Endometrial microvascular endothelial cells (primary cell): Measurements from ENCODE around the gene ADGRG6. TPM values are rescaled to one million over a fixed set of nuclear protein-coding genes. Genes with fewer than 3 reads are reported as not detected.
"Not testable (repeated sequence)": the region's sequence is repeated elsewhere in the genome, so short reads cannot be mapped to it uniquely, and the experiment has no call there.

Experiments
- in situ Hi-C: cut with HindIII; loops from 2 replicates; pipeline ENCODE4 v1.10.0; 2017; ENCODE audit warnings: low sequenced_read_pairs, low pct_unique_long_range_greater_than_20kb; ENCODE audit errors: inconsistent ontology term
- total RNA-seq: library from RNA; depleted of rRNA; stranded (reverse); fragments of >200 nt; gene quantifications from one replicate; pipeline ENCODE4 v1.2.3, GENCODE V29; 2015; ENCODE audit errors: inconsistent ontology term

ADGRG6 gene
- total RNA-seq, 1 donor from 2014 or later: 219 TPM

DNA sequence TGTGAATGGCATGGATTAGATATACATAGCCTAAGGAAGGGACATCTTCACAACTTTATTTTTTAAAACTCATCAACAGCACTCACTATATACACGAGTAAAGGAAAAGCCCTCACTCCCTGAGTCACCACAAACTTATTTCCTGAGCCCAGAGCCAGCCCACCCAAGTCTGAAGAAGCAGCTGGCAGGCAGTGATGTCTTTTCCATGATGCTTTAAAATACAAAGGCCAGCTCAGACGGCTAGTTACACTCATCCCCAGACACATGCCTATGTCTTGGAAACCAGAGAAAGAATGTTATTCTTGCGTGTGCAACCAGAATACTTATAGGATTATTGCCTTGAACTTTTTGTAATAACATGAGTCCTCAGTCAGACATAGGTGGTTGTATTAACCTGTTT is 114.4 kb downstream of the ADGRG6 start:
- in situ Hi-C loops: no loop called here

DNA sequence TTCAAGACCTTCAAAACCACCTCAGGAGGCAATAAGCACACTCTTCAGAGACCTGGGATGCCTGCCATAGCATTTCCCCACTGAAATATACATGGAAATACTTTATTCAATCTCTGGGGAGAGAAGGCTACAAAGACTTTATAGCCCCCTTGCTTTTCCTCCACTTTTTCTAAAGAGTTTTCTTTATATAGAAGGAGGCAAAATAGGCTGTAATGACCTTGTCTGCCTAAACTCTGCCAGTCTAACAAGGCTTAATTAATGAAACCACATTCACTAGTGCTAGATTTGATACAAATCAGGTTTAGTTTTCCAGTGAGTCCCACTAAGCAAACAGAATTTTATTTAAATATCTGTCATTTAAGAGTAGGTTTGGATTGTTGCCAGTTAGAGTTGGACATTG is 114.9 kb downstream of the ADGRG6 start:
- in situ Hi-C loops: no loop called here

DNA sequence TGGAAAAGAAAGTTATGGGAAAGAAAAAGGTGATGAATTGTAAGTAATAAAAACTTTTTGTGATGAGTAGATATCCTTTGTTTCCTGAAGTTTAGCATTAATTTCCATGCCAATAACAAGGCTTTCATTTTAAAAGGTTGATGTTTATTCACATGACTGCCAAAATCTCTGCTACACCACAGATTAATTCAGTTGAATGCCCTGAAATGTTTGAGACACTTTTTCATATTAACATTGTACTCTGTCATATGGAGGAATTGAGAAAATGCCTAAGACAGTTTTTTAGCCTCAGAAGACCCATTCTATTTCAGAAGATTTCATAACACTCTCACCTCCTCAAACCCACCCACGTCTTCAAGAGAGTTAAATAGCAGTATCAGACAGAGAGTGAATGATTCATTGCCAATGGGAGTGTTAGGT is 115.5 kb downstream of the ADGRG6 start:
- in situ Hi-C loops: no loop called here

DNA sequence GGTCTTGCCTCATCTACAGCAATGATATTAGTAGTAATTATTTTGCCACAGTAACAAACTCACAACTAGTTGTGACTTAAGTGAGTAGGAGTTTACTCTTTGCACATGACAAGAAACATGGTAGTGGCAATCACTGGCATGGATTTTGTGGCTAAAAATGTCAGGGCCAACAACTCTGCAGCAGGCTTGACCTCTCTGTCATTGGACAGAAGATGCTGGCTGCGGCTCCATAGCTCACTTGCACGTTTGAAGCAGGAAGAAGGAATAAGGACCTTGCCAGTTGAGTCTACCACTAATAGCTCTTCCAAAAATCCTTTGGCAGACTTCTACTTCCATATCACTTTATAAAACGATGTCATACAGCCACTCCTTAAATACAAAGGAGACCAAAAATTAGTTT is 117.3 kb downstream of the ADGRG6 start:
- in situ Hi-C loops: no loop called here

DNA sequence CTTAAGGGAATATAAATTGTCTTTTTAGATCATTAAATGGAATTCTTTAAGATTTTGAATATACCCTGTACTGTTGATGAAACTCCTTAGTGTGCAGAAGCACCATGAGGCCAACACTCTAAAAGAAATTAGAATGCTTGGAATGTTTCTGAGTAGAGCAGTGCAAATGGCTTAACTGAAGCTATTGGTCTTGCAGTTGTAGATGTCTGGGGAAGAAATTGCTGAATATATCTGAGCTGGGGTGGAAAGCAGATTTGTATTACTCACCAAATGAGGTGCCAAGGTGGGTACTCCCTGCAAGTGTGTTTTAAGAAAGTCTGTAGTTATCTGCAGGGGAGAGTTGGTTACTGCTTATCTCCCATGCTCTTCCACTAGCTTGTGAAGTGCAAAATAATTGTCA is 119.0 kb downstream of the ADGRG6 start:
- in situ Hi-C loops: no loop called here

DNA sequence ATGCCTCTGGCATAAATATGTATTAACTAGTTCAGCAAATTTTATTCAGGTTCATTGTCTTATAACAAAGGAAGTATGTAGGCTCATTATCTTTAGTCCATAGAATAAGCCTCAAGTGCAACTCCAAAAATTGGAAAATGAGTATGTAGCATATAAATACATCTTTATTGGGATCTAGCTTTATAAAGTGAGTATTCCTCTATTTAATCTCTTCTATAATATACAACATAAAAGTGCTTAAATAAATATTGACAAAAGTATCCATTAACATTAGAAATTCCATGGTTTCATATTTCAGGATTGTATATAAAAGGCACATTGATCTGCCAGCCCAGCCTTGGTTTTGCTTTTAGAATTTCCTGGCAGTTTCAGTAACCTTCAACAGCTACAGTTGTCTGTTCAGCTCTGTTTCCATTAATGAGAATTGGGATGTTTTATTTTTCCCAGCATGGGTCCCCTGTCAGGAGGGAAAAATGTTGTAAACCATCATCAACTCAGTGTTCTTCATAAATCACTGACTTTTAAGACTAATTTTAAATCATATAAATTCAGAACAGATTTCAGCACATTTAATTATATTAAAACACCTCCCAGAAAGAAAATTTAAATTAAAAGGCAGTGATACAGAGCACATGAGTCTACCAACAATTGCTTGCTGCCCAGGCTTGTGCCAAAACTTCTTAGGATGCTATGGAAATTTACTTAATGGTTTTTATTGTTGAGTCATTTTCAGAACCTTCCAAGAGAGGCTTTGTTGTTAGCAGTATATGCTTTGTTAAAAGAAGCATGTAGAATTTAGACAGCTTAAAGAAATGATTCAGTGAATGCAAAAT is 119.7 kb downstream of the ADGRG6 start:
- in situ Hi-C loops: no loop called here

DNA sequence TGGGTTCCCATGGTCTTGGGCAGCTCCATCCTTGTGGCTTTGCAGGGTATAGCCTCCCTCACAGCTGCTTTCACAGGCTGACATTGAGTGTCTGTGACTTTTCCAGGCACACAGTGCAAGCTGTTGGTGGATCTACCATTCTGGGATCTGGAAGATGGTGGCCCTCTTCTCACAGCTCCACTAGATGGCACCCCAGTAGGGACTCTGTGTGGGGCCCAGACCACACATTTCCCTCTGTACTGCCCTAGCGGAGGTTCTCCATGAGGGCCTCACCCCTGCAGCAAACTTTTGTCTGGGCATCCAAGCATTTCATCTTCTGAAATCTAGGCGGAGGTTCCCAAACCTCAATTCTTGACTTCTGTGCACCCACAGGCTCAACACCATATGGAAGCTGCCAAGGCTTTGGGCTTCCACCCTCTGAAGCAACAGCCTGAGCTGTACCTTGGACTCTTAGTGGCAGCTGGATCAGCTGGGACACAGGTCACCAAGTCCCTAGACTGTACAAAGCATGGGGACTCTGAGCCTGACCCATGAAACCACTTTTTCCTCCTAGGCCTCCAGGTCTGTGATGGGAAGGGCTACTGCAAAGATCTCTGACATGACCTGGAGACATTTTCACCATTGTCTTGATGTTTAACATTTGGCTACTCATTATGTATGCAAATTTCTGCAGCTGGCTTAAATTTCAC is 124.8 kb downstream of the ADGRG6 start:
- in situ Hi-C loops: not testable (repeated sequence)

DNA sequence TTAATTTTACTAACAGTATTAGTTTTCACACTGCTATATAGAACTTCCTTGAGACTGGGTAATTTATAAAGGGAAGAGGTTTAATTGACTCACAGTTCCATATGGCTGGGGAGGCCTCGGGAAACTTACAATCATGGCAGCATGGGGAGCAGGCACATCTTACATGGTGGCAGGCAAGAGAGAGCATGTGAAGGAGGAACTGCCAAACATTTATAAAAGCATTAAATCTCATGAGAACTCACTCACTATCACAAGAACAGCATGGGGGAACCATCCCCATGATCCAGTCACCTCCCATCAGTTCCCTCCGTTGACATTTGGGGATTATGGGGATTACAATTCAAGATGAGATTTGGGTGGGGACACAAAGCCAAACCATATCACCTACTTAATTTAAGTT is 126.7 kb downstream of the ADGRG6 start:
- in situ Hi-C loops: not testable (repeated sequence)

DNA sequence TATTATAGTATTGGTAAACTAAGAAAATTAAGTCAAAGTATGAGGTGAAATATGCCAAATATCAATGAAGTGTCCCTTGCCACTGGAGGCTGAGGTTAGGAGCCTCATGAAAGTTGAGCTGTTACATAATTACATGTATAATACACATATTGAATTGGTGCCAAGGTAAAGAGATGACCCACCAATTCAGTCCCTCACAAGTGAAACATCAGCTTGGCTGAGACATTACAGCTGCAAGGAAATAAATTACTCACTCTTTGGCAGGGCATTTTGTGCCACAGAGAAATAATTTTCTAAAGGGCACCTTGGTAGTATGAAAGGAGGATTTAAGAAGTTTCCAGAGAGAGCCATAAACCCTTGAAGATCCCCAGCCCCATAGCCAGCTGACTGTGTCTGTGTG is 127.4 kb downstream of the ADGRG6 start:
- in situ Hi-C loops: no loop called here

DNA sequence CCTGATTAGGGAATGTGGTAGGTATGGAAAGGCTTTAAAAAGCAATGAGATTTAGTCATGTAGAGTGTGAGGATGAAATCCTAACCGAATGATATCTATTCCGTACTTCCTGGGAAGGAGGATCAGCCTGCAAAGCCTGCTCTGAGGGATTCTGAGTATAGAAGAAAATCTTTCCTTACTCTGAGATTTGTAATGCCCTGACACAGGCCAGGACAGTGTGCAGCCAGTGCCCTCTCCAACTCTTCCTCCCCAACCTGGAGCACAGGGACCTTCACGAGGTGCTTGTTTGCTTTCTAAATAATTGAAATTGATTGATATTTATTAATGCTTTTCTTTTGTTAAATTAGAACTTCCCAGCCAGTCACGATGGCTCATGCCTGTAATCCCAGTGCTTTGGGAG is 131.6 kb downstream of the ADGRG6 start:
- in situ Hi-C loops: no loop called here

DNA sequence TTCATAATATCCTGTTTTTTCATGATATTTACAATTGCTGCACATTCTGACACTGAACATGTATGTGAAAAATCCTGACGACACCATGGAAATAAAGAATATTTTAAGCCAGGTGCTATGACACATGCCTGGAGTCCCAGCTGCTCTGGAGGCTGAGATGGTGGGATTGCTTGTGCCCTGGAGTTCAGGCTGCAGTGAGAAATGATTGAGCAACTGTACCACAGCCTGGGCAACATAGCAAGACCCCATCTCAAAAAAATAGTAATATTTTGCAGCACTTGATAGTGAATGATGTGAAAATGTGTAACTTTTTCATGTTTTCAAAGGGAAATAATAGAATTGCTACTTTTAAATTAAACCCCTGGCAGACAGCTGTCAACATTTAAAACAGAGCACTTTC is 137.1 kb downstream of the ADGRG6 start:
- in situ Hi-C loops: no loop called here

DNA sequence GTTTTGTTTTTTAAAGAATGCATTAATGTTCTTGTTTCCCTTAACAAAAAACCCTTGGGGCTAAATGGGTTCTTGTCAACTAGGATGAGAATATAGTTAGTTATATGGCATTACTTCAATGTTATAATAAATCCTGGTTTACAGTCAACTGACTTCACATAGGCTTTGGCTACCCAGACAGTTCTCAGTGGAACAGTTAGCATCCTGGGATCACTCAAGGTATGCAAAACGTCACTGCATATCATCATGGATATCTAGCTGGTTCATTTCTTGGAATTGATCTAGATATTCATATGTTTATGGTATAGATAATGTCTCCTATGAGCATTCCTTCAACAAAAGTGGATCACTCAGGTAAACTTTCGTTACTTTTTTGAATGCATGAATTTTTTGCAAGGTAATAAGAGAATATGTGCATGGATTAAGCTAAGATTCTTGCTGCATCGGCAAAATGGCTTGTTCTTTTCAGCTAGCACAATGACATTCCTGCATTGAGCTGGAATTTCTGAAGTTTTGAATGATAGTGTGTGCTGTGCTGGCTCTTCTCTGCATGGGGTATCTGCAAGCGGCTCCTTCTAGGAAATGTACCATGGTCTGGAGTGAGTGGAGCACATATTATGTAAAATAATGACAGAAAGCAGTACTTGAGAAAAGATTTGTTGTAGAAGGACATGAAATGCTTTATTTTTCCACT is 138.9 kb downstream of the ADGRG6 start:
- in situ Hi-C loops: no loop called here

DNA sequence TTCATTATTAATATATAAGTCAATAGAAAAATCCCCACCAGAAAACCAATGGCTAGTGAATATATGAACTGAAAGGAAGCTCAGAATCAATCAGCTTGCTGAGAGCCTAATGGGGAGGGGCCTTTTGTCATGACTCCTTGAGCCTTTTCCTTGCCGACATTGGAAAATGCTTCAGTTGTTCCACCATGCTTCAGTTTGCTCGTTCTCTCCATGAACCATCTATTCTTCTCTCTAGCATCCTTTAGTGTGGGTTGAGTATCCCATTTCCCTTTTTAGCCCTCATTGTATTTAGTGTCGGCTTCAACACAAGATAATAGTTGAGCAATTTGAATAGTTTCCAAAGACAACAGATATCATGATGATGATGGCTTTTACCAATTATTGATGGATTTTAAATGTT is 139.9 kb downstream of the ADGRG6 start:
- in situ Hi-C loops: no loop called here

DNA sequence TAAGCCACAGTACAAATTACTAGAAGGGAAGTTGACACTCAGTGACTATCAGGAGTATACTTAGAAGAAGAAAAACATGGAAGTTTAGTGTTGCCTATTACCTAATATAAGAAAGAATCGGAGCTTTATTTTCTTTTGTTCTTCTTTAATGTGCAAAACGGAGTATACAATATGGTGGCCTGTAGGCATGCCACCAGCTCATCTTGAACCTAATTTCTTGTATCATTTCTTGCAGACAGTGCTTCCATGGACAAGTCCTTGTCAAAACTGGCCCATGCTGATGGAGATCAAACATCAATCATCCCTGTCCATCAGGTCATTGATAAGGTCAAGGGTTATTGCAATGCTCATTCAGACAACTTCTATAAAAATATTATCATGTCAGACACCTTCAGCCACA is 141.3 kb downstream of the ADGRG6 start:
- in situ Hi-C loops: no loop called here

DNA sequence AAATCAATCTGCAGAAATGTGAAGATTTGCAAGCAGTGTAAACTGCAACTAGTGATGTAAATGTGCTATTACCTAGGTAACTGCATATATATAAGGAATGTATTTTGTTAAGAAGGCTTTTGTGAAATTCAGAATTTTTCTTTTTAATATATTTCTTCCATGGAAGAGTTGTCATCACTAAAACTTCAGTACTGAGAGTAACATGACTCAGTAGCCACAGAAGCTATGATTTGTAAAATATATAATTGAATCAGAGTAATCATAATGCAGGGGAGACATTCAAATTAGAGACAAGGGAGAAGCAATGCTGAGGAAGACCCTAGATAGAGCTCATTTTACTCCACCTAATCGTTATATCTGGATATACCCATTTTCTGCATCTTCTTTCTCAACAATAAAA is 141.7 kb downstream of the ADGRG6 start:
- in situ Hi-C loops: no loop called here

DNA sequence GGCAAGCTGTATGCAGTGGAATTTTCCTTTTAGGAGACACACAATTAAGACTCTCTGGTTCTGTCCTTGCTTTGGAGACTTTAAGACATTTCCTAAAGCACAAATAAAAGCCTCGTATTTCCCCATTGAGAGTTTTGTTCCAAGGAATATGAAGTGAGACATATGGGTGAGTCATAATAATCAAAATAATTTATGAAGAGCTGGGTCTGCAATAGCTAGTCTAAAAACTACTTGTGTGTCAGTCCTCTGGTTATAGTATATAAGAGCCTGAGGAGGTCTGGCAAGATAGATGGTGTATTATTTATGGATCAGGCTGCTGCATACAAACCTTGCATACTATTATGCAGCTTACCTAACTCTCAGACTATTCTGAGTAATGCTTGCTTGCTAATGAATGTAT is 142.6 kb downstream of the ADGRG6 start:
- in situ Hi-C loops: no loop called here

DNA sequence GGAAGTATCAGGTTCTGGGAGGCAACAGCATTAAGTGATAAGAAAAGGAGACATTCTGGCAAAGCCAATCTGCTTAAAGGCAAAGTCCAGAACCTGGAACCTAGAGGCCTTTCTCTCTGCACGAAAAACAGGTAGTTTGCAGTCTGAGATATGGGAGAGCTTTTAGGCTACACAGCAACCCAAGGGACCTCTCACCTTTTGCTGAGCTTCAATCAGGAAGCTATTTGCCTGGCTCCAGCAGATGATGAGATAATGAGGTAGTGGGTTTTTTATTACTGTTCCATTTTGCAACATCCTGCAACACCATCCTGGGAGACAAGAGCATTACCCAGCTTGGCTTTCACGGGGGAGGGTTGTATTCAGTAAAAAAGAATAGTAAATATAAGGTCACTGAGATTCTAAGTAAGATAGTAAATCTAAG is 143.1 kb downstream of the ADGRG6 start:
- in situ Hi-C loops: no loop called here

DNA sequence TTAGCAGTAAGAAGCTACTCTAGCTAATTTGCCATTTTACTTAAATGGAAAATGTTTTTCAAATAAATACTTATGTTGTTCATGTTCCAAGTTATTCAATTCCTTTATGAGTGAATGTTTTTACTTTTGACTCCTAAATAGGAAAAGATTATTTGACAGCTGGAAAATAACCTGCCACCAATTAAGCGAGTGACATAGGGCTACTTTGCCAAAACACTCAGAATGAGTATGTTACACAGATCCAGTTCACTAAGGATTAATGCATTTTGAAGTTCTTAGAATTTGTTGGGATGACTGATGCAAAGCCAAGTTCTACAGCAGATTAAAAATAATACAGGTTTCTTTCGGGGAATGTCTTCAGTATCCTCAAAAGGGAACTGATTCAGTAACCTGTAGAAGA is 144.4 kb downstream of the ADGRG6 start:
- in situ Hi-C loops: no loop called here

DNA sequence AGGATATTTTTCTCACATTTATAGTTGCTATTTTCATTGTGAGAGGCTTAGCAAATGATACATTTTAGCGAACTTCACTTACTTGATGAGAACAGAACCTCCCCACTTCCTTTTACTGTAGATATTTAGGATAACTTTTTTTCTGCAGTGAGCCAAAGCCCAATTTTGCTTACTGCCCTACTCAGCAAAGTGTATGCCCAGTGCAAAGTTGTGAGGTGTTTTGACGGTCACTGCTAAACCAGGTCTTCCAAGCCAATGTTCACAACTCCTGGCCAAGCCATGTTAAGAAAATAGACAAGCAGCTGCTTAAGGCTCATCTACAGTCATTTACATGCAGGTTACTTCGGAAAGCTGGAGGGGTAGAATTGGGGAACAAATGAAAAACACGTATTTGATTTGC is 144.8 kb downstream of the ADGRG6 start:
- in situ Hi-C loops: no loop called here
